AG04449 (cell line): ENCODE data around the gene CNPPD1.
A peak's percentile ranks its signal among the peaks of the same experiment; 100 is the strongest.

Experiments used
- CTCF ChIA-PET: fragments of 350-600 bp; formaldehyde crosslinking; extraction: SDS; loops from one replicate; lab custom pipeline; 2021; ENCODE audit warnings: antibody characterized with exemption; lab: Yijun Ruan, JAX
- POLR2A ChIA-PET: fragments of 400-600, 350-600 bp; formaldehyde crosslinking; extraction: SDS; loops from one replicate; lab custom pipeline; 2020; ENCODE audit warnings: antibody characterized with exemption, inconsistent platforms; lab: Yijun Ruan, JAX
- DNase-seq: peaks from one replicate; pipeline ENCODE4 v3.0.0-alpha.2; 2010; ENCODE audit warnings: low read depth, low spot score
- H3K4me3 ChIP-seq: 2 replicates; pipeline ENCODE4 v1.5.1; 2011; ENCODE audit warnings: low read depth, mild to moderate bottlenecking, control low read depth, low read length
- CTCF ChIP-seq: IDR thresholded peaks from one replicate; pipeline ENCODE4 v1.5.1; 2011; ENCODE audit warnings: mild to moderate bottlenecking, moderate library complexity, low read length, control low read depth, inconsistent platforms; ENCODE audit not compliant: insufficient read depth; ENCODE audit errors: missing control alignments

CNPPD1 gene

GRCh38 chr2:219219784-219220532, 43.2 kb upstream of the CNPPD1 start:
- H3K4me3 ChIP-seq, result no peak overlapping the region
- DNase-seq, result no peak
- ChIA-PET POLR2A (interaction anchor here (2.4 to 2.7 kb wide), 3 partner anchors 9 to 59 kb away, joined by 13 to 26 read pairs (median 13); partner anchors contain the start of genes ANKZF1, ATG9A, DNAJB2 and GLB1L), CTCF (interaction anchor here (1.0 to 5.8 kb wide), 11 partner anchors 8 to 80 kb away, joined by 3 to 40 read pairs (median 4); partner anchors contain the start of genes ANKZF1, ATG9A and CNPPD1)
- TF ChIP-seq CTCF, result no peak

GRCh38 chr2:219218732-219219701, 42.3 kb upstream of the CNPPD1 start, which contains the start of gene ABCB6:
TSS of gene ABCB6 (minus strand) at chr2:219218958. CDS start at chr2:219218673, 285 bp downstream.
- peak within 1 kb of the TSS; percentile 69 for H3K4me3 ChIP-seq
- TF ChIP-seq CTCF, result no peak
- CTCF ChIA-PET, result interaction anchor here (0.9 to 5.8 kb wide), 13 partner anchors 8 to 81 kb away, joined by 3 to 40 read pairs (median 4); partner anchors contain the start of genes ANKZF1, ATG9A and CNPPD1
- POLR2A ChIA-PET, result interaction anchor here (1.0 to 2.7 kb wide), 7 partner anchors 10 to 67 kb away, joined by 3 to 27 read pairs (median 13); partner anchors contain the start of genes ANKZF1, ATG9A, CNPPD1 and DNAJB2
- no peak for DNase-seq

- no peak for TF ChIP-seq CTCF
- ChIA-PET CTCF (interaction anchor here (0.9 to 5.8 kb wide), 10 partner anchors 9 to 77 kb away, joined by 3 to 40 read pairs (median 5); partner anchors contain the start of genes ANKZF1, ATG9A, CNPPD1 and NHEJ1), POLR2A (interaction anchor here (0.6 to 2.7 kb wide), 12 partner anchors 8 to 134 kb away, joined by 3 to 27 read pairs (median 4); partner anchors contain the start of genes ANKZF1, ATG9A, CNPPD1 and DNAJB2)
- no peak for DNase-seq
- peak overlapping the region; percentile 69 for H3K4me3 ChIP-seq
Measured at GRCh38 chr2:219218217-219218731, 41.5 kb upstream of the CNPPD1 start.

- POLR2A ChIA-PET, result no interaction called here
- no peak for TF ChIP-seq CTCF
- CTCF ChIA-PET, result interaction anchor here (0.8 to 5.8 kb wide), 6 partner anchors 9 to 79 kb away, joined by 3 to 40 read pairs (median 10); partner anchors contain the start of gene NHEJ1
- H3K4me3 ChIP-seq, result no peak overlapping the region
- DNase-seq, result no peak
Measured at GRCh38 chr2:219216535-219216915, 39.8 kb upstream of the CNPPD1 start.

- ChIA-PET CTCF (interaction anchor here (0.8 to 5.8 kb wide), 9 partner anchors 8 to 79 kb away, joined by 3 to 40 read pairs (median 5); partner anchors contain the start of gene NHEJ1), POLR2A (no interaction called here)
- DNase-seq, result no peak
- TF ChIP-seq CTCF, result no peak
- no peak overlapping the region for H3K4me3 ChIP-seq
Measured at GRCh38 chr2:219215871-219216534, 39.3 kb upstream of the CNPPD1 start.
